K562 (cell line): ENCODE data around the gene CCDC17. TPM values are rescaled to one million over a fixed set of nuclear protein-coding genes. Genes with fewer than 3 reads are reported as not detected.

Experiments used
- BMI1 ChIP-seq: fragments of 150-350 bp; IDR thresholded peaks from 2 replicates; pipeline ENCODE4 v1.6.1; 2014; ENCODE audit warnings: low read length
- CXXC5 ChIP-seq: fragments of 250-450 bp; sonication (Bioruptor Pico); IDR thresholded peaks from 2 replicates; pipeline ENCODE4 v1.8.0; 2022; ENCODE audit warnings: inconsistent platforms, mild to moderate bottlenecking, moderate library complexity
- FOXJ3 ChIP-seq: sonication (generic); formaldehyde crosslinking; IDR thresholded peaks from 2 replicates; pipeline ENCODE4 v1.4.0; 2020; ENCODE audit warnings: mild to moderate bottlenecking, missing genetic modification reagents
- HDAC6 ChIP-seq: IDR thresholded peaks from 2 replicates; pipeline ENCODE4 v1.6.1; 2012; ENCODE audit warnings: low read depth, mild to moderate bottlenecking, control low read depth, inconsistent platforms, low read length, moderate library complexity
- HIVEP1 ChIP-seq: fragments of 250-450 bp; sonication (Bioruptor Pico); IDR thresholded peaks from 2 replicates; pipeline ENCODE4 v1.4.0; 2020; ENCODE audit warnings: mild to moderate bottlenecking
- HMGN3 ChIP-seq: IDR thresholded peaks from 2 replicates; pipeline ENCODE4 v1.6.1; 2011; ENCODE audit warnings: borderline replicate concordance, low read depth, mild to moderate bottlenecking, mixed read lengths, low read length; ENCODE audit not compliant: insufficient read length; ENCODE audit errors: extremely low read depth
- JUND ChIP-seq, 2 experiments: IDR thresholded peaks; 2 replicates in 1 of 2; 3 replicates in 1 of 2; pipeline ENCODE4 v1.6.1; 2011; ENCODE audit warnings: borderline replicate concordance in 2 of 2, low read depth in 2 of 2, low read length in 2 of 2, improper control_type of control experiment in 1 of 2, missing biosample characterization in 1 of 2, missing genetic modification characterization in 1 of 2, missing genetic modification reagents in 1 of 2
- KDM1A ChIP-seq, 2 experiments: fragments of 450-650 bp; IDR thresholded peaks; 2 replicates each; pipeline ENCODE4 v1.6.1; 2016; ENCODE audit warnings: mild to moderate bottlenecking in 2 of 2
- NELFE ChIP-seq: IDR thresholded peaks from 2 replicates; pipeline ENCODE4 v1.6.1; 2011; ENCODE audit warnings: mild to moderate bottlenecking; ENCODE audit not compliant: insufficient read depth, insufficient read length
- NEUROD1 ChIP-seq: fragments of 150-350 bp; IDR thresholded peaks from 2 replicates; pipeline ENCODE4 v1.6.1; 2014; ENCODE audit warnings: borderline replicate concordance, low read length, low read depth; ENCODE audit not compliant: partially characterized antibody
- NFATC3 ChIP-seq: fragments of 450-650 bp; IDR thresholded peaks from 2 replicates; pipeline ENCODE4 v1.6.1; 2017; ENCODE audit warnings: mild to moderate bottlenecking
- NFIC ChIP-seq: fragments of 450-650 bp; IDR thresholded peaks from 2 replicates; pipeline ENCODE4 v1.6.1; 2017; ENCODE audit warnings: mild to moderate bottlenecking, inconsistent platforms
- PCBP1 ChIP-seq: fragments of 200-400 bp; formaldehyde crosslinking; IDR thresholded peaks from 2 replicates; pipeline ENCODE4 v1.6.1; 2018; ENCODE audit warnings: mild to moderate bottlenecking, low read depth, low read length; ENCODE audit not compliant: poor library complexity, severe bottlenecking
- SIX5 ChIP-seq, 2 experiments: IDR thresholded peaks; 2 replicates each; pipeline ENCODE4 v1.6.1; 2011; ENCODE audit warnings: low read length in 2 of 2, borderline replicate concordance in 1 of 2, low read depth in 1 of 2, mild to moderate bottlenecking in 1 of 2, moderate library complexity in 1 of 2; ENCODE audit not compliant: insufficient read depth in 1 of 2
- SRSF7 ChIP-seq: fragments of 200-400 bp; formaldehyde crosslinking; optimal IDR thresholded peaks from 2 replicates; pipeline ENCODE3; 2017; ENCODE audit warnings: mild to moderate bottlenecking, low read depth, low read length
- ZFP36 ChIP-seq: fragments of 150-350 bp; IDR thresholded peaks from 2 replicates; pipeline ENCODE4 v1.6.1; 2018; ENCODE audit warnings: low read length, low read depth; ENCODE audit not compliant: partially characterized antibody
- ZNF133 ChIP-seq: fragments of 250-450 bp; sonication (Bioruptor Pico); IDR thresholded peaks from 2 replicates; pipeline ENCODE4 v1.4.0; 2020; ENCODE audit warnings: mild to moderate bottlenecking
- ZNF184 ChIP-seq: sonication (generic); formaldehyde crosslinking; IDR thresholded peaks from 2 replicates; pipeline ENCODE4 v1.5.0; 2020; ENCODE audit warnings: missing genetic modification reagents
- ZNF212 ChIP-seq: fragments of 450-650 bp; formaldehyde crosslinking; IDR thresholded peaks from 2 replicates; pipeline ENCODE4 v1.4.0; 2020; ENCODE audit warnings: mild to moderate bottlenecking
- ZNF778 ChIP-seq: fragments of 450-650 bp; formaldehyde crosslinking; IDR thresholded peaks from 2 replicates; pipeline ENCODE4 v1.4.0; 2020; ENCODE audit warnings: mild to moderate bottlenecking, moderate library complexity
- polyA plus RNA-seq, 8 experiments: library from polyadenylated mRNA; depleted of rRNA in 4 of 8; stranded (reverse) in 5 of 8; unstranded in 3 of 8; fragments of >200 nt; fragmentation: Nextera tagmentation in 2 of 8; fragmentation: Illumina TruSeq in 1 of 8; extraction: Ambion mirVana in 2 of 8; extraction: Trizol in 1 of 8; gene quantifications; 2 replicates each; pipeline versions ENCODE4 v1.2.1 to v1.2.3, GENCODE V29; 2011 to 2014; ENCODE audit warnings: inconsistent platforms in 1 of 8, missing spikeins in 1 of 8
- total RNA-seq, 7 experiments: library from RNA; depleted of rRNA in 6 of 7; stranded (reverse); fragments of >200 nt in 6 of 7; fragmentation: Illumina TruSeq in 2 of 7; extraction: Trizol in 2 of 7; gene quantifications; 2 replicates each; pipeline versions ENCODE4 v1.2.1 to v1.2.3, GENCODE V29; 2011 to 2021; ENCODE audit warnings: low replicate concordance in 1 of 7
- TF ChIP-seq, protein P1 (sequence below), 3 experiments: IDR thresholded peaks in 2 of 3; conservative IDR thresholded peaks in 1 of 3; 2 replicates each; pipeline ENCODE4 v1.5.1; 2011 to 2012; ENCODE audit warnings: low read length in 3 of 3, mild to moderate bottlenecking in 3 of 3, control low read depth in 2 of 3, improper control_type of control experiment in 1 of 3, inconsistent platforms in 1 of 3, low read depth in 1 of 3, mixed read lengths in 1 of 3, moderate library complexity in 1 of 3; ENCODE audit not compliant: insufficient read depth in 2 of 3
- TF ChIP-seq, protein P2 (sequence below): sonication (generic); formaldehyde crosslinking; IDR thresholded peaks from 2 replicates; pipeline ENCODE4 v1.8.1; 2022; ENCODE audit warnings: missing genetic modification reagents
- TF ChIP-seq, protein P3 (sequence below): fragments of 450-650 bp; IDR thresholded peaks from 2 replicates; pipeline ENCODE4 v1.6.1; 2016; ENCODE audit warnings: mild to moderate bottlenecking

Gene CCDC17
- total and polyA plus RNA-seq, 9 of the 15 experiments (the other 6 are each of a cell fraction or from before 2014, with no cell fraction given): 0.20 to 2.4 (median 0.85) TPM

DNA sequence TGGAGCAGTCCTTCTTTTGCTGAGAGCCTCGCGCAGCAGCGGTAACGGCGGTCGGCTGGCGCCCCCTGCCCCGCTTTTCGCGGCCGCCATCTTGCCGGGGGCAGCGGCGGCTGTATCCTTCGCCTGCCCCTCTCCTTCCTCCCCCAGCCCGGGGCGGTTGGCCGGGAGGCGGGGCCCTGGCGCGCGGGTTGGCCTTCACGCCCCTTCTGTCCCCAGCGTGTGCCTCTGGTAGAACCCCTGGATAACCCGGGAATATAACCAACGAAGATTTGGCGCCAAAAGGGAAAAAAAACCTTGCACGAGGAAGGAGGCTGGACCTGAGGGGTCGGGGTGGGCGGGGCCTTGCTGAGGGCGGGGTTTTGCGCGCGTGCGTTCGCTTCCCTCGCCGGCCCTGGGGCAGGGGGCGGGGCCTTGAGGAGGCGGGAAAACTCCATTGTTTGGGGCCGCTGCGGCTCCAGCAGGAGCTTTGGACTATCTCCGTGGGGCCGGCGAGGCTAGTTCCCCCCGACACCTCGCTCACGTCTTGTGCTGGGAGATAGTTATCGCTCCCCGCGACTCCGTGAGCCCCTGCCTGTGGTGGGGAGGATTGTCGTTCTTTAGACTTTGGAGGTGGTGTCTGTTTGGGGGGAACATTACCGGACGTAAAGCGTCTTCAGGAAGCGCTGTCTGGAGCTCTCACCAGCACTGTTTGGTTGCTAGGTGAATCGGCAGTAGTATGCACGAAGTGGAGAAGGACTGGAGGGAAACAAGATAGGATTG lies 39.3 kb downstream of the CCDC17 start (continued):
- TF ChIP-seq SRSF7 (no peak), NFIC (no peak), KDM1A (IDR thresholded peaks at IDR 0.05) (no peak), NELFE (no peak), HDAC6 (no peak), NEUROD1 (no peak), ZFP36 (no peak), ZNF133 (CRISPR knock-in tag) (no peak), SIX5 (IDR thresholded peaks at IDR 0.05; ENCODE audit: borderline replicate concordance in 1 of 2, insufficient read depth in 1 of 2, low read depth in 1 of 2, low read length in 2 of 2) (no peak), BMI1 (no peak), HIVEP1 (no peak), CXXC5 (CRISPR knock-in tag) (peak; percentile 72), NFATC3 (no peak), ZNF184 (CRISPR knock-in tag) (no peak), PCBP1 (peak; percentile 78), HMGN3 (peak; percentile 78), FOXJ3 (CRISPR knock-in tag) (no peak), ZNF778 (no peak), JUND (IDR thresholded peaks at IDR 0.05; ENCODE audit: borderline replicate concordance, low read depth, low read length) (no peak), JUND (tag; IDR thresholded peaks at IDR 0.05; ENCODE audit: borderline replicate concordance, low read depth, low read length) (no peak; the same call in 1 of the 3 replicates), ZNF212 (CRISPR knock-in tag) (no peak)
- TF ChIP-seq, protein P1, sequence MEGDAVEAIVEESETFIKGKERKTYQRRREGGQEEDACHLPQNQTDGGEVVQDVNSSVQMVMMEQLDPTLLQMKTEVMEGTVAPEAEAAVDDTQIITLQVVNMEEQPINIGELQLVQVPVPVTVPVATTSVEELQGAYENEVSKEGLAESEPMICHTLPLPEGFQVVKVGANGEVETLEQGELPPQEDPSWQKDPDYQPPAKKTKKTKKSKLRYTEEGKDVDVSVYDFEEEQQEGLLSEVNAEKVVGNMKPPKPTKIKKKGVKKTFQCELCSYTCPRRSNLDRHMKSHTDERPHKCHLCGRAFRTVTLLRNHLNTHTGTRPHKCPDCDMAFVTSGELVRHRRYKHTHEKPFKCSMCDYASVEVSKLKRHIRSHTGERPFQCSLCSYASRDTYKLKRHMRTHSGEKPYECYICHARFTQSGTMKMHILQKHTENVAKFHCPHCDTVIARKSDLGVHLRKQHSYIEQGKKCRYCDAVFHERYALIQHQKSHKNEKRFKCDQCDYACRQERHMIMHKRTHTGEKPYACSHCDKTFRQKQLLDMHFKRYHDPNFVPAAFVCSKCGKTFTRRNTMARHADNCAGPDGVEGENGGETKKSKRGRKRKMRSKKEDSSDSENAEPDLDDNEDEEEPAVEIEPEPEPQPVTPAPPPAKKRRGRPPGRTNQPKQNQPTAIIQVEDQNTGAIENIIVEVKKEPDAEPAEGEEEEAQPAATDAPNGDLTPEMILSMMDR (IDR thresholded peaks at IDR 0.05 in 2 of 3, conservative IDR thresholded peaks at IDR 0.05 in 1 of 3; ENCODE audit: insufficient read depth in 2 of 3, low read depth in 1 of 3, low read length in 3 of 3): peak; percentile 23 to 26 (median 25); a peak in 2 of 6 replicates
- TF ChIP-seq, protein P2, sequence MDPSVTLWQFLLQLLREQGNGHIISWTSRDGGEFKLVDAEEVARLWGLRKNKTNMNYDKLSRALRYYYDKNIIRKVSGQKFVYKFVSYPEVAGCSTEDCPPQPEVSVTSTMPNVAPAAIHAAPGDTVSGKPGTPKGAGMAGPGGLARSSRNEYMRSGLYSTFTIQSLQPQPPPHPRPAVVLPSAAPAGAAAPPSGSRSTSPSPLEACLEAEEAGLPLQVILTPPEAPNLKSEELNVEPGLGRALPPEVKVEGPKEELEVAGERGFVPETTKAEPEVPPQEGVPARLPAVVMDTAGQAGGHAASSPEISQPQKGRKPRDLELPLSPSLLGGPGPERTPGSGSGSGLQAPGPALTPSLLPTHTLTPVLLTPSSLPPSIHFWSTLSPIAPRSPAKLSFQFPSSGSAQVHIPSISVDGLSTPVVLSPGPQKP (CRISPR knock-in tag): no peak
- TF ChIP-seq, protein P3, sequence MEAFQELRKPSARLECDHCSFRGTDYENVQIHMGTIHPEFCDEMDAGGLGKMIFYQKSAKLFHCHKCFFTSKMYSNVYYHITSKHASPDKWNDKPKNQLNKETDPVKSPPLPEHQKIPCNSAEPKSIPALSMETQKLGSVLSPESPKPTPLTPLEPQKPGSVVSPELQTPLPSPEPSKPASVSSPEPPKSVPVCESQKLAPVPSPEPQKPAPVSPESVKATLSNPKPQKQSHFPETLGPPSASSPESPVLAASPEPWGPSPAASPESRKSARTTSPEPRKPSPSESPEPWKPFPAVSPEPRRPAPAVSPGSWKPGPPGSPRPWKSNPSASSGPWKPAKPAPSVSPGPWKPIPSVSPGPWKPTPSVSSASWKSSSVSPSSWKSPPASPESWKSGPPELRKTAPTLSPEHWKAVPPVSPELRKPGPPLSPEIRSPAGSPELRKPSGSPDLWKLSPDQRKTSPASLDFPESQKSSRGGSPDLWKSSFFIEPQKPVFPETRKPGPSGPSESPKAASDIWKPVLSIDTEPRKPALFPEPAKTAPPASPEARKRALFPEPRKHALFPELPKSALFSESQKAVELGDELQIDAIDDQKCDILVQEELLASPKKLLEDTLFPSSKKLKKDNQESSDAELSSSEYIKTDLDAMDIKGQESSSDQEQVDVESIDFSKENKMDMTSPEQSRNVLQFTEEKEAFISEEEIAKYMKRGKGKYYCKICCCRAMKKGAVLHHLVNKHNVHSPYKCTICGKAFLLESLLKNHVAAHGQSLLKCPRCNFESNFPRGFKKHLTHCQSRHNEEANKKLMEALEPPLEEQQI: no peak
